Thyroid gland (tissue), 4 donors: ENCODE measurements around the gene NNAT. TPM values are rescaled to one million over a fixed set of nuclear protein-coding genes. Genes with fewer than 3 reads are reported as not detected.

Source experiments
- DNase-seq, 2 donors: peaks; one replicate each; pipeline ENCODE4 v3.0.0-alpha.2; 2019
- H3K27ac ChIP-seq, 3 donors: fragments of 200-600 bp; sonication (generic); 1 replicate in 2 of 3; 2 replicates in 1 of 3; pipeline ENCODE4 v1.5.1; 2016 to 2019; ENCODE audit warnings: mild to moderate bottlenecking in 1 of 3, moderate library complexity in 1 of 3
- H3K27me3 ChIP-seq: fragments of 200-600 bp; sonication (generic); one replicate; pipeline ENCODE4 v1.5.1; 2019
- H3K36me3 ChIP-seq, 2 donors: fragments of 200-600 bp; sonication (generic); one replicate each; pipeline ENCODE4 v1.5.1; 2016 to 2019
- H3K4me1 ChIP-seq, 2 donors: fragments of 200-600 bp; sonication (generic); one replicate each; pipeline ENCODE4 v1.5.1; 2017 to 2019
- H3K4me3 ChIP-seq, 3 donors: fragments of 200-600 bp; sonication (generic); replicated peaks in 1 of 3; 1 replicate in 2 of 3; 2 replicates in 1 of 3; pipeline ENCODE4 v1.5.1; 2016; ENCODE audit warnings: mild to moderate bottlenecking in 1 of 3
- H3K9me3 ChIP-seq: fragments of 200-600 bp; sonication (generic); one replicate; pipeline ENCODE4 v1.5.1; 2017
- POLR2A ChIP-seq, 2 donors: fragments of 450-650 bp; IDR thresholded peaks; one replicate each; pipeline ENCODE4 v1.6.1; 2017; ENCODE audit warnings: antibody characterized with exemption in 2 of 2, mild to moderate bottlenecking in 2 of 2, moderate library complexity in 1 of 2
- WGBS, 2 donors: methylation state at CpG; one replicate each; pipeline ENCODE4 v1.1.5; 2017; 5-methylcytosine and 5-hydroxymethylcytosine counted together
- intact Hi-C: fragments of 100-400 bp; cut with DNase I; formaldehyde crosslinking; loops from one replicate; pipeline ENCODE4 v1.15.1; 2023
- total RNA-seq, 4 donors: library from RNA; depleted of rRNA; stranded (reverse); fragments of >200 nt; gene quantifications; one replicate each; pipeline ENCODE4 v1.2.3, GENCODE V29; 2016
- TF ChIP-seq, protein P1 (sequence below), 6 experiments: fragments of 200-600 bp in 3 of 6; fragments of 450-650 bp in 3 of 6; sonication (generic) in 3 of 6; IDR thresholded peaks; one replicate each; pipeline ENCODE4 v1.5.1; 2016 to 2019; ENCODE audit warnings: antibody characterized with exemption in 6 of 6, mild to moderate bottlenecking in 2 of 6, inconsistent platforms in 1 of 6, moderate library complexity in 1 of 6

NNAT gene
- total RNA-seq, 4 donors from 2014 or later: 0.45 to 4.9 (median 1.6) TPM

DNA sequence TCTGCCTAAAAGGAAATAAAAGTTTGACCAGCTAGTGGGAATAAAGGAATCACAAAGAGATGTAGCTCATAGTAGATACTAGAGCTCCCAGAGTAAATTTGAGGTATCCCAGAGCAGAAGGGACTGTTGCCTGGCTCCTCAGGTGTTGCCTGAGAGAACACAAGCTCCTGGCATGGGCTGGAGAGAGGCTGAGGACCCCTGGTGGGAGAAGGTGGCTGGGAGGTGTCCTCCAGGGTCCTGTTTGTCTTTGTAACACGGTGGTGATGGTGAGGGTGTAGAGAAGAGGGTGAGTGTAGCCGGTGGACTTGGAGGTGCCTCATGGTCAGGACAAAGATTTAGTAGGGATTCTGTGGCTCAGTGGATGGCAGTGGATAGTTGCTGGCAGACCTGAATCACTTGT, 28.1 kb upstream of the NNAT start:
- TF ChIP-seq POLR2A (IDR thresholded peaks at IDR 0.05): no peak
- TF ChIP-seq, protein P1, sequence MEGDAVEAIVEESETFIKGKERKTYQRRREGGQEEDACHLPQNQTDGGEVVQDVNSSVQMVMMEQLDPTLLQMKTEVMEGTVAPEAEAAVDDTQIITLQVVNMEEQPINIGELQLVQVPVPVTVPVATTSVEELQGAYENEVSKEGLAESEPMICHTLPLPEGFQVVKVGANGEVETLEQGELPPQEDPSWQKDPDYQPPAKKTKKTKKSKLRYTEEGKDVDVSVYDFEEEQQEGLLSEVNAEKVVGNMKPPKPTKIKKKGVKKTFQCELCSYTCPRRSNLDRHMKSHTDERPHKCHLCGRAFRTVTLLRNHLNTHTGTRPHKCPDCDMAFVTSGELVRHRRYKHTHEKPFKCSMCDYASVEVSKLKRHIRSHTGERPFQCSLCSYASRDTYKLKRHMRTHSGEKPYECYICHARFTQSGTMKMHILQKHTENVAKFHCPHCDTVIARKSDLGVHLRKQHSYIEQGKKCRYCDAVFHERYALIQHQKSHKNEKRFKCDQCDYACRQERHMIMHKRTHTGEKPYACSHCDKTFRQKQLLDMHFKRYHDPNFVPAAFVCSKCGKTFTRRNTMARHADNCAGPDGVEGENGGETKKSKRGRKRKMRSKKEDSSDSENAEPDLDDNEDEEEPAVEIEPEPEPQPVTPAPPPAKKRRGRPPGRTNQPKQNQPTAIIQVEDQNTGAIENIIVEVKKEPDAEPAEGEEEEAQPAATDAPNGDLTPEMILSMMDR (IDR thresholded peaks at IDR 0.05): no peak
- H3K27me3 ChIP-seq: no peaks in the 10 kb centered on the region
- no peaks in the 10 kb centered on the region for H3K9me3 ChIP-seq
- no peaks in the 10 kb centered on the region for H3K4me1 ChIP-seq
- WGBS, 2 donors: 74 to 81% methylated on average over 2 of the region's 2 CpGs
- no peak for DNase-seq
- no peaks in the 10 kb centered on the region for H3K36me3 ChIP-seq
- intact Hi-C loops: no loop called here
- no peak overlapping the region for H3K4me3 ChIP-seq
- no peak overlapping the region for H3K27ac ChIP-seq

DNA sequence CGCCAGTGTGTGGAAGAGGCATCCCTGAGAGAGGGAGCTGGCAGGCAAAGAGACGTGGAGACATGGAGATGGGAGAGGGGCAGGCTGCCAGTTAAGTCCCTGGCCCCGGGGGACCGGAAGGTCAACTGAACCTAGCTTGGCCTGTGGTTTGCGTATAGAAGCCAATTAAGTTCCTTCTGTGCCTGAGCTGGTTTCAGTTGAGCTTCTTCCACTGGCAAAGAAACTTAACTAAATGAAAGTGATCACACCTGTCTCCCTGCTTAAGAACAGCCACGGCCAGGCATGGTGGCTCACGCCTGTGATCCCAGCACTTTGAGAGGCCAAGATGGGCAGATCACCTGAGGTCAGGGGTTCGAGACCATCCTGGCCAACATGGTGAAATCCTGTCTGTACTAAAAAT, 26.7 kb upstream of the NNAT start:
- whole genome bisulfite sequencing, 2 donors: 89 to 91% methylated on average over 8 of the region's 8 CpGs
- H3K36me3 ChIP-seq: no peaks in the 10 kb centered on the region
- H3K4me1 ChIP-seq: no peaks in the 10 kb centered on the region
- H3K27ac ChIP-seq: no peak overlapping the region
- no peaks in the 10 kb centered on the region for H3K27me3 ChIP-seq
- H3K4me3 ChIP-seq: no peak overlapping the region
- TF ChIP-seq POLR2A (IDR thresholded peaks at IDR 0.05): no peak
- TF ChIP-seq, protein P1 (IDR thresholded peaks at IDR 0.05): no peak
- H3K9me3 ChIP-seq: no peaks in the 10 kb centered on the region
- intact Hi-C loops: no loop called here
- no peak for DNase-seq

DNA sequence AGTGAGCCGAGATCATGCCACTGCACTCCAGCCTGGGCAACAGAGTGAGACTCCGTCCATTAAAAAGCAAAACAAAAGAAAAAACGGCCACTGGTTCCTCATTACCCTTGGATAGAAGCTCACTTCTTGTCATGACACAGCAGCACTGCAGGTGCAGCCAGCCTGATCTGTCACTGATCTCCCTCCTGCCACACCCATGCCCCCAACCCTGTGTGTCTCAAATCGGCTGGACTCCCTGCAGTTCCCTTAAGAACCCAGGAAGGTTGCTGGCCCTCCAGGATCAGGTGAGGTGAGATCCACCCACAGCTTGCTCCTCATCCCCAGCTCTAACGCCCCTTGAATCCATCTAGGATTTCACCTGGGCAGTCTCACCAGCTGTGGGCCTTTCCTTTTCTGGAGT, 26.3 kb upstream of the NNAT start:
- no peaks in the 10 kb centered on the region for H3K9me3 ChIP-seq
- no peaks in the 10 kb centered on the region for H3K4me1 ChIP-seq
- no peak for TF ChIP-seq POLR2A (IDR thresholded peaks at IDR 0.05)
- TF ChIP-seq, protein P1 (IDR thresholded peaks at IDR 0.05): no peak
- whole genome bisulfite sequencing, 2 donors: 83 to 90% methylated on average over 5 of the region's 5 CpGs
- no peak overlapping the region for H3K27ac ChIP-seq
- no peaks in the 10 kb centered on the region for H3K36me3 ChIP-seq
- H3K27me3 ChIP-seq: no peaks in the 10 kb centered on the region
- H3K4me3 ChIP-seq: no peak overlapping the region
- intact Hi-C loops: no loop called here
- no peak for DNase-seq

DNA sequence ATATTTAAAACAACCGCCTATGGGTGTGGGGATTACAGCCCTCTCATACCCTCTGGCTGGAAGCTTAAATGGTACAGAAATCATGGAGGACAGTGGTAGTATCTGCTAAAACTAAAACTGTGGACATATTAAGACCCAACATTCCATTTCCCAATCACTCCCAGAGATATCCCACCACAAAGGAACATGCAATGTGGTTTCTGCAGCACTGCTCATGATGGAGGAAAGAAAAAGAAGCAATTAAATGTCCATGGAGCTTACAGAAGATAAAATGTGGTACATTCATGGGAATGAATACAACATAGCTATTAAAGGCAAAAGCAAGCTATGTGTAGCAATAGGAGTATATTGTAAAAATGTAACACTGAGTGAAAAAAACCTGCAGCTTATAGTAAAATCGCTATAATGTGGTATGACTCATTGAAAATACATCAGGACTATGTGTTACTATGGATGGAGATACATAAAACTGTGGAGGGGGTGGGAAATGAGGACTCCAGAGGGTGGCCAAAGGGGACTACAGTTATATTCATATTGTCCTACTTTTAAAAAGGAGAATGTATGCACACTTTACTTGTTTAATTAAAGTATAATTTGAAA, 22.9 kb upstream of the NNAT start:
- TF ChIP-seq, protein P1 (IDR thresholded peaks at IDR 0.05): no peak
- TF ChIP-seq POLR2A (IDR thresholded peaks at IDR 0.05): no peak
- Histone ChIP-seq H3K4me1 (no peaks in the 10 kb centered on the region), H3K4me3 (no peak overlapping the region), H3K27me3 (no peaks in the 10 kb centered on the region), H3K36me3 (no peaks in the 10 kb centered on the region), H3K27ac (no peak overlapping the region), H3K9me3 (no peaks in the 10 kb centered on the region)
- WGBS, 2 donors: 90 to 92% methylated on average over 2 of the region's 2 CpGs
- no peak for DNase-seq
- intact Hi-C loops: no loop called here

DNA sequence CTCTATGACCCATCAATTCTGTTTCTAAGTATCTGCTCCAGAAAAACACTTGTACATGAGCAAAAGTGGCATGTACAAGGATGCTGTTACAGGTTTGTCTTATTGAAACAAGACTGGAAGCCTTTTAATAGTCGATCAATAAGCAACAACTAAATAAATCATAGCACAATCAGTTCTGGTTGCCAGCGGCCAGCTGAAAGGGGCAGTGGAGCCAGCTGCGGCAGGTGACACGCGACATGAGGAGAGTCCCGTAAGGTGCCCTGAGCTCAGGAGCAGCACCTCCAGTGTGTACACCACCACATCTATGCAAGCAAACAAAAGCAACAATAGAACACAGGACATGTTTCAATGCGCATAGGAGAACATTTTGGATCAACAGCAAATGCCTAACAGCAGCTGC, 20.7 kb upstream of the NNAT start:
- H3K4me3 ChIP-seq: no peak overlapping the region
- intact Hi-C loops: no loop called here
- H3K36me3 ChIP-seq: no peaks in the 10 kb centered on the region
- 95% methylated on average over 7 of the region's 7 CpGs for WGBS, 2 donors
- H3K9me3 ChIP-seq: no peaks in the 10 kb centered on the region
- no peak overlapping the region for H3K27ac ChIP-seq
- no peak for DNase-seq
- no peaks in the 10 kb centered on the region for H3K27me3 ChIP-seq
- peaks cover 0 to 4% of the 10 kb centered on the region in 2 donors for H3K4me1 ChIP-seq
- TF ChIP-seq POLR2A (IDR thresholded peaks at IDR 0.05): no peak
- TF ChIP-seq, protein P1 (IDR thresholded peaks at IDR 0.05): no peak
